Caco-2 (cell line): ENCODE data around the gene PAFAH2. TPM values are rescaled to one million over a fixed set of nuclear protein-coding genes. Genes with fewer than 3 reads are reported as not detected.

Experiments used
- BruUV-seq: library from RNA; stranded (reverse); fragments of 400-500 nt; replicated peaks from 2 replicates; lab custom pipeline; 2021; lab: Mats Ljungman, UMichigan
- CTCF ChIA-PET: fragments of 300-600 bp; sonication (Branson Sonifier 250); formaldehyde crosslinking; loops from one replicate; lab custom pipeline; 2022; ENCODE audit warnings: antibody characterized with exemption; lab: Charles Lee
- POLR2A ChIA-PET: fragments of 300-600 bp; sonication (Branson Sonifier 250); formaldehyde crosslinking; loops from one replicate; lab custom pipeline; 2022; ENCODE audit warnings: antibody characterized with exemption; lab: Charles Lee
- DNase-seq, 2 experiments: peaks; one replicate each; pipeline versions ENCODE4 v3.0.0 to v3.0.0-alpha.2; 2020 to 2022
- H3K27me3 ChIP-seq: replicated peaks from 2 replicates; pipeline ENCODE4 v1.6.0; 2011; ENCODE audit warnings: low read length; ENCODE audit not compliant: control insufficient read depth, insufficient read depth
- H3K36me3 ChIP-seq: 2 replicates; pipeline ENCODE4 v1.5.1; 2011; ENCODE audit warnings: low read length; ENCODE audit not compliant: control insufficient read depth, insufficient read depth
- H3K4me1 ChIP-seq: fragments of 250-450 bp; sonication (Bioruptor Pico); 2 replicates; pipeline ENCODE4 v1.5.1; 2020; ENCODE audit warnings: mild to moderate bottlenecking
- H3K4me3 ChIP-seq: 2 replicates; pipeline ENCODE4 v1.5.1; 2011; ENCODE audit warnings: low read depth, mild to moderate bottlenecking, control low read depth, low read length
- H3K9me3 ChIP-seq: fragments of 250-450 bp; sonication (Bioruptor Pico); 2 replicates; pipeline ENCODE4 v1.5.1; 2020; ENCODE audit warnings: mild to moderate bottlenecking, moderate library complexity
- H3K27ac Mint-ChIP-seq: one replicate; pipeline ENCODE4 v1.8.0; 2022; ENCODE audit warnings: mixed read lengths; ENCODE audit not compliant: unreplicated experiment
- H3K27me3 Mint-ChIP-seq: one replicate; pipeline ENCODE4 v1.8.0; 2022; ENCODE audit warnings: mixed read lengths; ENCODE audit not compliant: insufficient read depth, unreplicated experiment
- H3K36me3 Mint-ChIP-seq: one replicate; pipeline ENCODE4 v1.8.0; 2022; ENCODE audit warnings: mild to moderate bottlenecking, mixed read lengths; ENCODE audit not compliant: insufficient read depth, unreplicated experiment
- H3K4me1 Mint-ChIP-seq: one replicate; pipeline ENCODE4 v1.8.0; 2022; ENCODE audit warnings: low read depth, mixed read lengths; ENCODE audit not compliant: unreplicated experiment
- H3K4me3 Mint-ChIP-seq: one replicate; pipeline ENCODE4 v1.8.0; 2022; ENCODE audit warnings: mild to moderate bottlenecking, moderate library complexity, mixed read lengths; ENCODE audit not compliant: unreplicated experiment
- H3K9me3 Mint-ChIP-seq: one replicate; pipeline ENCODE4 v1.8.0; 2022; ENCODE audit warnings: mixed read lengths; ENCODE audit not compliant: unreplicated experiment
- intact Hi-C: fragments of 100-400 bp; cut with micrococcal nuclease; formaldehyde crosslinking; loops from one replicate; pipeline ENCODE4 v1.10.0; 2022; ENCODE audit not compliant: unreplicated experiment
- total RNA-seq: library from RNA; stranded (reverse); gene quantifications from 2 replicates; pipeline ENCODE4 v1.2.3, GENCODE V29; 2022
- TF ChIP-seq, protein P1 (sequence below), 2 experiments: fragments of 200-600 bp in 1 of 2; IDR thresholded peaks; 1 replicate in 1 of 2; 2 replicates in 1 of 2; pipeline versions ENCODE4 v1.5.1 to v1.8.0; 2011 to 2022; ENCODE audit warnings: antibody characterized with exemption in 1 of 2, control low read depth in 1 of 2, inconsistent platforms in 1 of 2, low read depth in 1 of 2, low read length in 1 of 2, mild to moderate bottlenecking in 1 of 2, moderate library complexity in 1 of 2; ENCODE audit not compliant: insufficient read depth in 1 of 2, severe bottlenecking in 1 of 2, unreplicated experiment in 1 of 2

Gene PAFAH2
- total RNA-seq, 1 experiment from 2014 or later = 8.0 TPM

DNA sequence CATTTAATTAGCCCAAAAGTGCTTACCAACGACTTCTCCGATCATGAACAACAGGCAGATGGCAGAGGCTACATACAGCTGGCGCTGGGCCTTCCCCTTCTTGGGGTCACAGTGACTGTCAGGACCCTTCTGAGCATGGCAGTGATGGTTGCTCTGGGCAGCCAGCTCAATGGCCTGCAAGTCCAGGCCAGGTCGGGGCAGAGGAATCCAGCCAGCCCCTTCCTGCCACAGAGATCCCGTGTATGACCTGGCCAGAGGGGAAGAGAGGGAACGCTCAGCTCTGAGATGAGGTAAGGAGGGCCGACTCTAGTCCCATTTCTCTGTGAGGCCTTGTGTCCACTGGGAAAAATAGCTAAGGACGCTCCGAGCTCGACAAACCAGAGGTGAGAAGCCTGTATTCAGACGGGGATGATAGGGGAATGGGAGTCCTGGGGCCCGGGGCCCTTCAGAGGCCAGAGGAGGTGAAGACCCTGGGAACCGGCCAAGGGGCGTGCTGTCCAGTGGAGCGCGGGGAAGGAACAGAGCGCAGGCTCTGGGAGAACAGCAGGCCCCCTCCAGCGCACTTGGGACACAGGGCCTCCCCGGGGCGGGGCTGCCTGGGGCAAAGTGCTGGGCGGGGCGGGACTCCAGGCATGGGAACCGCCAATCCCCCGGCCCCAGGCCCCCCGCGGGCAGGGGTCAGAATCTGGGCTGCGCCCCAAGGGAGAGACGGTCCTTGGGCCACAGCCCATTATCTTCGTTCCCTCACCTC lies 47.3 kb upstream of the PAFAH2 start:
- DNase-seq = peak; percentile 50 to 58
- Histone ChIP-seq H3K4me1 (peaks cover 27% of the 10 kb centered on the region), H3K36me3 (no peaks in the 10 kb centered on the region), H3K27me3 (no peaks in the 10 kb centered on the region), H3K9me3 (no peaks in the 10 kb centered on the region), H3K4me3 (peak overlapping the region; percentile 41)
- TF ChIP-seq, protein P1, sequence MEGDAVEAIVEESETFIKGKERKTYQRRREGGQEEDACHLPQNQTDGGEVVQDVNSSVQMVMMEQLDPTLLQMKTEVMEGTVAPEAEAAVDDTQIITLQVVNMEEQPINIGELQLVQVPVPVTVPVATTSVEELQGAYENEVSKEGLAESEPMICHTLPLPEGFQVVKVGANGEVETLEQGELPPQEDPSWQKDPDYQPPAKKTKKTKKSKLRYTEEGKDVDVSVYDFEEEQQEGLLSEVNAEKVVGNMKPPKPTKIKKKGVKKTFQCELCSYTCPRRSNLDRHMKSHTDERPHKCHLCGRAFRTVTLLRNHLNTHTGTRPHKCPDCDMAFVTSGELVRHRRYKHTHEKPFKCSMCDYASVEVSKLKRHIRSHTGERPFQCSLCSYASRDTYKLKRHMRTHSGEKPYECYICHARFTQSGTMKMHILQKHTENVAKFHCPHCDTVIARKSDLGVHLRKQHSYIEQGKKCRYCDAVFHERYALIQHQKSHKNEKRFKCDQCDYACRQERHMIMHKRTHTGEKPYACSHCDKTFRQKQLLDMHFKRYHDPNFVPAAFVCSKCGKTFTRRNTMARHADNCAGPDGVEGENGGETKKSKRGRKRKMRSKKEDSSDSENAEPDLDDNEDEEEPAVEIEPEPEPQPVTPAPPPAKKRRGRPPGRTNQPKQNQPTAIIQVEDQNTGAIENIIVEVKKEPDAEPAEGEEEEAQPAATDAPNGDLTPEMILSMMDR (IDR thresholded peaks at IDR 0.05; ENCODE audit: insufficient read depth in 1 of 2, low read depth in 1 of 2, low read length in 1 of 2, severe bottlenecking in 1 of 2, unreplicated experiment in 1 of 2) = no peak
- Mint-ChIP-seq H3K4me3 (peak overlapping the region; percentile 71), H3K36me3 (no peaks in the 10 kb centered on the region), H3K9me3 (no peaks in the 10 kb centered on the region), H3K27ac (peak overlapping the region; percentile 13), H3K27me3 (no peaks in the 10 kb centered on the region), H3K4me1 (peaks cover 5% of the 10 kb centered on the region)
- BruUV-seq = no TSS peak
- POLR2A ChIA-PET = no interaction called here
- CTCF ChIA-PET = interaction anchor here (1.3 to 1.8 kb wide), 4 partner anchors 9 to 190 kb away, joined by 3 to 15 read pairs (median 5); no protein-coding TSS in a partner anchor
- intact Hi-C loops = loop anchor here (1.0 kb wide), 1 partner anchor 33 kb away; no protein-coding TSS in a partner anchor

DNA sequence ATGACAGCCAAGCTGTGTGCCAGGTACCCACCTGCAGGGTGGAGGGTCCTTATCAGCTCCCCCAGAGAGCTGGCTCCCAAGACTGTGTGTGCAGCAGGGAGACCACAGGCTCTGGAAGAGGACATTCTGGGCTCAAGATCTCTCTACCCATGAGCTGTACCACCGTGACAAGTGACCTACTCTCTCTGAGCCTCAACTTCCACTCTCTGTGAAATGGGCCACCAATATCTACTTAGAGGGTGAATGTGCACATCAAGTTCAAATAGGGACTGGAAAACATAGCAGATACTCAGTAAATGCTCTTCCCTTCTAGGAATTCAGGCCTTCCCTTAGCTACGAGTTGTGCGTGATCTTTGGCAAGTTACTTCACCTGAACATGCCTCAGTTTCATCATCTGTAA lies 46.6 kb upstream of the PAFAH2 start:
- H3K36me3 ChIP-seq = no peaks in the 10 kb centered on the region
- ChIA-PET CTCF (interaction anchor here (1.1 kb wide), 1 partner anchor 9 kb away, joined by 4 read pairs; no protein-coding TSS in a partner anchor), POLR2A (no interaction called here)
- no peaks in the 10 kb centered on the region for H3K27me3 Mint-ChIP-seq
- no peak overlapping the region for H3K4me3 ChIP-seq
- intact Hi-C loops = no loop called here
- H3K4me1 ChIP-seq = peaks cover 20% of the 10 kb centered on the region
- DNase-seq = no peak
- BruUV-seq = no TSS peak
- no peaks in the 10 kb centered on the region for H3K9me3 ChIP-seq
- H3K9me3 Mint-ChIP-seq = no peaks in the 10 kb centered on the region
- no peaks in the 10 kb centered on the region for H3K27me3 ChIP-seq
- TF ChIP-seq, protein P1 (IDR thresholded peaks at IDR 0.05; ENCODE audit: insufficient read depth in 1 of 2, low read depth in 1 of 2, low read length in 1 of 2, severe bottlenecking in 1 of 2, unreplicated experiment in 1 of 2) = no peak
- H3K27ac Mint-ChIP-seq = no peak overlapping the region
- no peaks in the 10 kb centered on the region for H3K36me3 Mint-ChIP-seq
- no peak overlapping the region for H3K4me3 Mint-ChIP-seq
- H3K4me1 Mint-ChIP-seq = no peaks in the 10 kb centered on the region

DNA sequence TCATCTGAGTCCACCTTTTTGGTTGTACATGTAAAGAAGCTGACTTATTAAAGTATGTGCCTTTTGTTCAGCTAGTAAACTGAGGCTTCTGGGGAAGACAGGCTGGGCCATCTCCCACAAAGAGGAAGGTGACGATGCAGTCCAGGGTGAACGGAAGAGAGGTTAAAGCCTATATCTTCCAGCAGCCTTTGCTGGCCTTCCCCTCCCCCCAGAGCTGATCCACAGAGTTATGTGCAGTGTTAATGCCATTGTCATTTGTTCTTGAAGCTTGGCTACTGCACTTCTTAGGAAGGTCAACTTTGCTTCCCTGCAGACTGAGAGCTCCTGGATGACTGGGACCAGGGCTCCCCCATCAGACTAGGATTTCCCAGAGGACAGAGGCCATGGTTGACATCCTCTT lies 45.9 kb upstream of the PAFAH2 start:
- Mint-ChIP-seq H3K27me3 (no peaks in the 10 kb centered on the region), H3K27ac (no peak overlapping the region)
- BruUV-seq = no TSS peak

More for the DNA sequence above, 45.9 kb upstream of the PAFAH2 start:
- Mint-ChIP-seq H3K4me3 (no peak overlapping the region), H3K36me3 (no peaks in the 10 kb centered on the region), H3K9me3 (no peaks in the 10 kb centered on the region), H3K4me1 (no peaks in the 10 kb centered on the region)
- H3K4me1 ChIP-seq = peaks cover 19% of the 10 kb centered on the region
- no peaks in the 10 kb centered on the region for H3K9me3 ChIP-seq
- no peaks in the 10 kb centered on the region for H3K36me3 ChIP-seq
- ChIA-PET CTCF (interaction anchor here (0.6 to 1.1 kb wide), 2 partner anchors 10 to 26 kb away, joined by 3 to 4 read pairs; no protein-coding TSS in a partner anchor), POLR2A (no interaction called here)
- DNase-seq = no peak
- TF ChIP-seq, protein P1 (IDR thresholded peaks at IDR 0.05; ENCODE audit: insufficient read depth in 1 of 2, low read depth in 1 of 2, low read length in 1 of 2, severe bottlenecking in 1 of 2, unreplicated experiment in 1 of 2) = no peak
- H3K4me3 ChIP-seq = no peak overlapping the region
- H3K27me3 ChIP-seq = no peaks in the 10 kb centered on the region
- intact Hi-C loops = no loop called here
